Measurements from ENCODE around the gene GALR1.
"Not testable (repeated sequence)": the region's sequence is repeated elsewhere in the genome, so short reads cannot be mapped to it uniquely, and the experiment has no call there.

The GALR1 gene, protein sequence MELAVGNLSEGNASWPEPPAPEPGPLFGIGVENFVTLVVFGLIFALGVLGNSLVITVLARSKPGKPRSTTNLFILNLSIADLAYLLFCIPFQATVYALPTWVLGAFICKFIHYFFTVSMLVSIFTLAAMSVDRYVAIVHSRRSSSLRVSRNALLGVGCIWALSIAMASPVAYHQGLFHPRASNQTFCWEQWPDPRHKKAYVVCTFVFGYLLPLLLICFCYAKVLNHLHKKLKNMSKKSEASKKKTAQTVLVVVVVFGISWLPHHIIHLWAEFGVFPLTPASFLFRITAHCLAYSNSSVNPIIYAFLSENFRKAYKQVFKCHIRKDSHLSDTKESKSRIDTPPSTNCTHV

DNA sequence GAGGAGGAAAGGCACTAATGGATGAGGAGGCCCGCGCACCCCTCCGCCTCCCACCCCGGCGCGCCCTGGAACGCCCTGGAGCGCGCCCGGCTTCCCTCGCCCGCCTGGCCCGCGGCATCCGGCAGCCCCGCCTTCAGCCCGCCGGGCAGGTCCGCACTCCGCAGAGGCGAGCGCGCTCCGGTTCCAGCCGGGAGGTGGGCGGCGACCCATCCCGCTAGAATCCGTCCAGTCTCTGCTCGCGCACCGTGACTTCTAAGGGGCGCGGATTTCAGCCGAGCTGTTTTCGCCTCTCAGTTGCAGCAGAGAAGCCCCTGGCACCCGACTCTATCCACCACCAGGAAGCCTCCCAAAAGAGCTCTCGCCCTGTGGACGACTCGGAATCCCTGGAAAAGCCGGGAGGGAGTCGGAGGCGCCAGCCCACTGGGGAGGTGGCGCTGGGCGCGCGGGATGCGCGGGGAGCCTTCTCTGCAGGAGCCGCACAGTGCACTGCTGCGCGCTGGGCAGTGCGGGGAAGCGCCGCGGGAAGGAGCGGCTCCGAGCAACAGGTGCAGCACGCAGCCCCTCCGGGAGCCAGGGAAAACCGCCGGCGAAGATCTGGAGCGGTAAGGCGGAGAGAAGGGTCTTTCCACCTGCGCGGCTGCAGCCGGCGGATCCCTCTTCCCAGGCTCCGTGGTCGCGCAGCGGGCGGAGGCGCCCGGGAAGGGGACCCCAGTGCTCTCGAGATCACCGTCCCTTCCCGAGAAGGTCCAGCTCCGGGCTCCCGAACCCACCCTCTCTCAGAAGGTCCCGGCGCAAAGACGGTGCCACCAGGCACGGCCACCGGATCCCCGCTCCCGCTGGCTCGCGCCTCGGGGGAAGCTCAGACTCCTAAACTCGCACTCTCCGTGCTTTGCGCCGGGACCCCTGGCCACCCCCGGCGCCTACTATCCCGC is at the start of gene GALR1:
Gene GALR1, plus strand, starts transcription at position 280 of the 932 bp plus-strand sequence. CDS start 701 bp downstream, outside the sequence.
- DNase-seq (ENCODE audit: low read depth in 2 of 2): no peak

GRCh38 chr18:77201506-77201905 is 48.1 kb upstream of the GALR1 start:
- DNase-seq (ENCODE audit: low read depth in 2 of 2): no peak

GRCh38 chr18:77202329-77202728 is 47.3 kb upstream of the GALR1 start:
- no peak for DNase-seq (ENCODE audit: low read depth in 2 of 2)

- DNase-seq (ENCODE audit: low read depth in 2 of 2): no peak
Measured at GRCh38 chr18:77203071-77203470, 46.6 kb upstream of the GALR1 start.

GRCh38 chr18:77203851-77204250 is 45.8 kb upstream of the GALR1 start:
- no peak for DNase-seq (ENCODE audit: low read depth in 2 of 2)

DNA sequence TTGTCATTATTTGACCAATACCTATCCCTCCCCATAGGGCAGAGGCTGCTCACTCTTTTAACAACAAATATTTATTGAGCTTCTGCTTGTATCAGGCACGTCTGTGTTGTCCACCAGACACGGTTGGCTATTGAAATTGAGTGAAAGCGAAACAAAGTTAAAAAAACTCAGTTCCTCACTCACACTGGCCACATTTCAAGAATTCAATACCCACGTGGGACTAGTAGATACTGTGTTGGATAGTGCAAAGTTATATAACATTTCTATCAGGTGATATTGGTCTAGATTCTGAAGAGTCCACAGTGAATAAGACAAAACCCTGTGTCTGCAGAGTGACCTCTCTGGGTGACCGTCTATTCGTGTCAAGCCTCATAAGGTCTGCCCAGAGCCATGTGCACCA is 43.9 kb upstream of the GALR1 start:
- no peak for DNase-seq (ENCODE audit: low read depth in 2 of 2)

DNA sequence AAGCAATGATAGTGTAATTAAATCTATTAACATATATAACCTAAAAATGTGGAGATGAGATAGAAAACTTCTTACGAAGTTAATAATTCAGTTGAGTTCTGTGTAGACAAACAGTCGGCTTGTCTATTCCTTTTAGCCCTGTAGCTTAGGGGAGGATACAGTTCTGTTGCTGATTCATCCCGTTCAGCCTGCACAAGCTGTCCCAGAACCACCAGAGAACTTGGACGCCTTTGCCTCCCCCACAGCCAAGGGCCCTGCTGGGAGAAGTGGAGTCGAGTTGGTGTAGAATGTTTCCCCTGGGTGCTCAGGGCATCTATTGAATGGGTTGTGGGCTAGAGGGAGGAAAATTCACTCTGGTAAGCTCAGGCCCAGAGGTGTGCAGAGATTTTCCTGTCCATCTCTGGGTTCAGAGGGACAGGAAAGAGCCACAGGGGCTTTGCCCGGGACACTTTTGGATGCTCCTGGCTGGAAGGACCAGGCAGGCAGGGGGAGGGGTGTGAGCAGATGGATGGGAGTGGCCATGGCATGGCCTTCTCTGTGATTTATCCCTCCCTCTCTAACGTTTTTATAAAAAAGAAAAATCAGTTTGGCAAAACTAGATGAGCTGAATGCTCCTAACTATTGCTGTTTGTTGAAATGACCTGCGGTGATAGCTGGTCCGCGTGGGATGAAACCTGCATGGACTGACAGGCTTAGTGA is 42.8 kb upstream of the GALR1 start:
- DNase-seq (ENCODE audit: low read depth in 2 of 2): no peak

- peak; percentile 47 to 52 for DNase-seq (ENCODE audit: low read depth in 2 of 2)
Measured at GRCh38 chr18:77207540-77207939, 42.1 kb upstream of the GALR1 start.

DNA sequence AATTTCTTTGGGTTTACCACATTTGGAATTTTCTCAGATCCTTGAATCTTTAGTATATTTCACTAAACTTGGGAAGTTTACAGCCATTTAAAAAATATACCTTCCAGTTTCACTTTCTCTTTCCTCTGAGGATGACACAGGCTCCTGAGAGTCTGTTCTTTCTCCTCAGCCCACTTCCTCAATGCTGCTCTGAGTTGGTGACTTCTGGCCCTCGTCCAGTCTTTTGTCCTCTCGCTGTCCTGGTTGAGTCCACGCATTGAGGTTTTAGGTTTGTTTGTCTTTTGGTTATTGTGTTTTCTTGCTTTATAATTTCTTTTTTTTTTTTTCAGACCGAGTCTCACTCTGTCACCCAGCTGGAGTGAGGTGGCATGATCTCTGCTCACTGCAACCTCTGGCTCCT is 40.7 kb upstream of the GALR1 start:
- DNase-seq (ENCODE audit: low read depth in 2 of 2): no peak

DNA sequence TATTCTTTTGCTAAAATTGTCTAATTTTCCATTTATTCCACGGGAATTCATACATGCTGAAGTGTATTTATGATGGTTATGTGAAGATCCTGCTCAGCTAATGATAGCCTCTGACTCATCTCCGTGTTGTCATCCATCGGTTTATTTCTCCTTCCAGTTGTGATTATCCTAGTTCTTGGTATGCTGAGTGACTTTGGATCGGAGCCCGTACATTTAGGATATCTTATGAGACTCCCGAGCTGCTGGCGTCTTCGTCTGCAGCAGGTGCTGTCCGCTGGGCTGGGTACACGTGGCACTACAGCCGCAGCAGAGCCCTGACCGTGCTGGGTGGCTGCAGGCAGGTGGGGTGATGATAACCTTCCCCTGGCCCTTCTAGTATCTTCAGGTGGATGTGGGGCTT is 40.1 kb upstream of the GALR1 start:
- no peak for DNase-seq (ENCODE audit: low read depth in 2 of 2)

DNA sequence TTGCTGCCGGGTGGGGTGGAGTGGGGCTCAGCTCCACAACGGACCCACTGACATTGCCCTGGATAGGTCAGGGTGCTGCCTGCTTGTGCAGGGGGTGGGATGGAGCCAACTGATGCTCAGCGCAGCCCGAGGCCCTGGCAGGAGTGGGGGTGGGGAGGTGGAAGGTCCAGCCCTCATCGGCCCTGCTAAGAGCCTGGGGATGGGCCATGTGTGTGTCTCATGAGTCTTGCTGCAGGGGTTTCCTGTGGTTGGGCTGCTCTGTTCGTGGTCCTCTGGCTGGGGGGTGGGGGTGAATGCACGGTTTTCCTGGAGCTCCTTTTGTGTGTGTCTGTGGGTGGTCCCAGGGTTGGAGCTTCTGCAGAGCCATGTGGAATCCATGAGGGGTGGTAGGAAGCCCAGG is 39.4 kb upstream of the GALR1 start:
- DNase-seq (ENCODE audit: low read depth in 2 of 2): no peak

- no peak for DNase-seq (ENCODE audit: low read depth in 2 of 2)
Measured at GRCh38 chr18:77218642-77219041, 31.0 kb upstream of the GALR1 start.

- DNase-seq (ENCODE audit: low read depth in 2 of 2): no peak
Measured at GRCh38 chr18:77220726-77221125, 28.9 kb upstream of the GALR1 start.

- DNase-seq (ENCODE audit: low read depth in 2 of 2): no peak
Measured at GRCh38 chr18:77222464-77222863, 27.2 kb upstream of the GALR1 start.

DNA sequence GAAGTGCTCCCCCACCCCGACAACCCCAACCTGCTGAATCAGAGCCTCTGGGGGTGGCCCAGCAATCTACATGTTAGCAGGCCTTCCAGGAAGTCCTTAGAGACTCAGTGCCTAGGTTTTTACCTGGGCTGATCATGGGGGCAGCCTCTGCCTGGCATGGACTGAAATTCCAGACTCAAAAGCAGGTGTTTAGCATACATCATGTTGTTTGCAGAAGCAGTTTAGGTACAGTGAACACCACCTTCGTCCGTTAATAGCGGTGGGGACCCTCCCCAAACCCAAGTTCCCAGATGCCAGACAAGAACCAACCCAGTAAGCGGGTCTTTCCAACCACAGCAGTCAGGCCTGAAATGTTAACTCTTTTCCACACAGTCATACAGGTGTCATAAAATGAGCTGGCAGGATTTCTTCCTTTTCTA is 26.4 kb upstream of the GALR1 start:
- no peak for DNase-seq (ENCODE audit: low read depth in 2 of 2)

DNA sequence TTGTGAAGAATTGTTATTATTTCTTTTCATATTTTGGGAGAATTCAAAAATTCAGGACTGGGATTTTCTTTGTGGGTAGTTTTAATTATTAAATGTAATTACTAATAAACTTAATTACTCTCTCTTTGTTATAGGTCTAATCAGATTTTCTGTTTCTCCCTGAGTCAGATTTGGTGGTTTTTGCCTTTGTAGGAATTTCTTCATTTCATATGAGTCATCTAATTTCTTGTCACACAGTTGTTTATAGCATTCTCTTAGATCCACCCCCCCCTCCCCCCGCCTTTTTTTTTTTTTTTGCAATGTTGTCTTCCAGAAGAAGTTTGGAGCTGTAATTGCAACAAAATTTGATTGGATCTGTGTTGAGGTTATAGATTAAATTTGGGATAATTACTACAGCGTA is 26.0 kb upstream of the GALR1 start:
- no peak for DNase-seq (ENCODE audit: low read depth in 2 of 2)

DNA sequence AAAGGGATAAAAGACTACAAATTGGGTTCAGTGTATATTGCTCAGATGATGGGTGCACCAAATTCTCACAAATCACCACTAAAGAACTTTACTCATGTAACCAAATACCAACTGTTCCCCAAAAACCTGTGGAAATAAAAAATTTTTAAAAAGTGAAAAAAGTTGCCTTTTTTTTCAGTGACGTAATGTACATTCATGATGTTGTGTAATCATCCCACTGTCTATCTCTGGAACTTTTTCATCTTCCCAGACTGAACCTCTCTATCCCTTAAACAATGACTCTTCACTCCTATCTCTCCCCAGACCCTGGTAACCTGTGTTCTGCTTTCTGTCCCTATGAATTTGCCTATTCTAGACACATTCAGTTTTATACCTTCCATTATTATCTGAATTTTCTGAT is 19.0 kb upstream of the GALR1 start:
- DNase-seq (ENCODE audit: low read depth in 2 of 2): no peak

DNA sequence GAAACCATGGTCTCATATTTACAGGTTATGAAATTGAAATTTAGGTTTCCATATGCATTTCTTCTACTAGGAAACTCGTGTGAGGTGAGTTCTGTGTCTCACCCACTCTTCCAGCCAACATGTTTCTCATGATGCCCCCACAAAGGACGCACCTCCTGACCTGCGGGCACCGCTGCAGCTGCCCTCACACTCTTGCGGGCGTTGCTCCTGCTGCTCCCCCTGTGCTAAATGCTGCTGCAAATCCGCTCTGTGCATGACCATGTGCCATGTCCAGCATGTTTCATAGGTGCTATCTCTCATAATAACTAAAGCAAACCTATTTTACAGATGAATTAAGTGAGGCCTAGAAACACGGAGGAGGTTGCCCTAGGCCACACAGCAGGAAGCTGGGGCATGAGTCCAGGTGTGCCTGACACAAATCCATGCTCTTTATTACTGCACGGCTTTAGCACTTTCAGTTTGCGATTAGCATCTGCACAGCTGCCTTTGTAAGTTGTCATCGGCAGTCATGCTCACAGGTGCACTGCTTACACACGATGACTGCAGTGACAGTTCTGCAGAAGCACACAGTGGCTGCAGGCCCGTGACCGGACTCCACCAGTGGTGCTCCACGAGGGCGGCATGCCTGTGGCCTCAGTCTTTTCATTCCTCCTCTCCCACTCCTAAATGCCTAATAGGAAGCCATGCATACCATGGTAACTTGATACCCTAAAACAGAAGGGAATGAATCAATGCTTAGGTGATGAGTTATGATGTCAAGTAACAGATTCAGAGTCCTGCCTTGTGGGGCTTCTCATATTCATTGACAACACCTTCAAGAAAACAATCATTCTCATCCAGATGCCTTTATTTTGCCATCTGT is 14.9 kb upstream of the GALR1 start:
- no peak for DNase-seq (ENCODE audit: low read depth in 2 of 2)

- DNase-seq (ENCODE audit: low read depth in 2 of 2): not testable (repeated sequence)
Measured at GRCh38 chr18:77239285-77239684, 10.4 kb upstream of the GALR1 start.

DNA sequence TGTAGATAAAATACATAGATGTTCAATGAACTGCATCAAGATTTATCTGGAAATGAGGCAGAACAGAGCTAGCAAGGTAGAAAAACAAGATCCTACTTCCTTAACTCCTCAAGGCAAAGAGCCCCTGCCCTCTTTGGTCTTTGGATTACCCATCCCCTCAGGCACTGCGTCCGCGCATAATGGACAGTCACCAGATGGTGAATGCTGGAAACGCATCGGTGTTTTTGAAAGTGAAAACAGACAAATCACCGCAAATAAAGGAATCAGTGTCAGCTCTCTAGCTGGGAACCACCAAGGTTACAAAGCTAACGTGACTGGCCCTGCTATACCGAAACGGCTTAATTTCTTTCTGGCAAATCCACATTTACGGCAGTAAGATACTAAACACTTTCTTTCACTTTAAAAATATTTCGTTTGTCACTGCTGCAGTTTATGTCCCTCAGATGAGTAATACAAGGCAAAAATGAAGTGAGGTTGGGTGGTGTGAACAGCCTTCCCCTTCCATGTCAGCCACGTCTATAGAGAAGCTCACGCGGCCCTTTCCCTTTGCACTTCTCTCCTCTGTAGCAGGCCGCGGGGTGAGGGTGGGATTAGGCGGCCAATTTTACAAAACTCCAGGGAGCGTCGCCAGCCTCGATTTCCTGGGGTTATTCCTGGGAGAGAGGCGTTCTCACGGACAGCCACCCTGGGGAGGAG is 627 bp upstream of the GALR1 start:
- no peak for DNase-seq (ENCODE audit: low read depth in 2 of 2)

DNA sequence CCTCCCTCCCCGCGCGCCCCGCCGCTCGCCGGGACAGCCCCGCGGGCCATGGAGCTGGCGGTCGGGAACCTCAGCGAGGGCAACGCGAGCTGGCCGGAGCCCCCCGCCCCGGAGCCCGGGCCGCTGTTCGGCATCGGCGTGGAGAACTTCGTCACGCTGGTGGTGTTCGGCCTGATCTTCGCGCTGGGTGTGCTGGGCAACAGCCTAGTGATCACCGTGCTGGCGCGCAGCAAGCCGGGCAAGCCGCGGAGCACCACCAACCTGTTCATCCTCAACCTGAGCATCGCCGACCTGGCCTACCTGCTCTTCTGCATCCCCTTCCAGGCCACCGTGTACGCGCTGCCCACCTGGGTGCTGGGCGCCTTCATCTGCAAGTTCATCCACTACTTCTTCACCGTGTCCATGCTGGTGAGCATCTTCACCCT is 865 bp downstream of the GALR1 start:
- DNase-seq (ENCODE audit: low read depth in 2 of 2): no peak
